Right forelimb (tissue), 1 donor: ENCODE results near the gene ZNF594.
"Not testable (repeated sequence)": the region's sequence is repeated elsewhere in the genome, so short reads cannot be mapped to it uniquely, and the experiment has no call there.

Experiments used
- DNase-seq: peaks from one replicate; pipeline ENCODE4 v3.0.0-alpha.2; 2018

ZNF594 gene

GRCh38 chr17:5191541-5192417 lies at the start of gene ZNF594:
Gene ZNF594, minus strand, starts transcription at chr17:5191868. Its CDS starts 7,612 bp downstream, at chr17:5184256.
- peak; percentile 98 for DNase-seq

- DNase-seq: not testable (repeated sequence)
Measured at GRCh38 chr17:5239769-5240168, 48.1 kb upstream of the ZNF594 start.

- no peak for DNase-seq
Measured at GRCh38 chr17:5238333-5238732, 46.7 kb upstream of the ZNF594 start.

GRCh38 chr17:5237541-5238016 lies 45.9 kb upstream of the ZNF594 start:
- DNase-seq: no peak

GRCh38 chr17:5236938-5237540 lies 45.4 kb upstream of the ZNF594 start:
- DNase-seq: no peak

GRCh38 chr17:5234645-5235576 lies 43.2 kb upstream of the ZNF594 start, which contains the start of gene SCIMP:
Gene SCIMP, minus strand, starts transcription at chr17:5234860. Its CDS starts 105 bp downstream, at chr17:5234755.
- no peak for DNase-seq

GRCh38 chr17:5233492-5233891 lies 41.8 kb upstream of the ZNF594 start:
- DNase-seq: not testable (repeated sequence)

GRCh38 chr17:5226940-5227878 lies 35.5 kb upstream of the ZNF594 start:
- DNase-seq: no peak

GRCh38 chr17:5225668-5226457 lies 34.2 kb upstream of the ZNF594 start:
- no peak for DNase-seq

- DNase-seq: not testable (repeated sequence)
Measured at GRCh38 chr17:5221912-5222311, 30.2 kb upstream of the ZNF594 start.

GRCh38 chr17:5220074-5220473 lies 28.4 kb upstream of the ZNF594 start:
- no peak for DNase-seq

- no peak for DNase-seq
Measured at GRCh38 chr17:5219536-5219935, 27.9 kb upstream of the ZNF594 start.

- DNase-seq: not testable (repeated sequence)
Measured at GRCh38 chr17:5217562-5217961, 25.9 kb upstream of the ZNF594 start.

- no peak for DNase-seq
Measured at GRCh38 chr17:5211458-5211857, 19.8 kb upstream of the ZNF594 start.

GRCh38 chr17:5210614-5211252 lies 19.1 kb upstream of the ZNF594 start:
- DNase-seq: no peak

- no peak for DNase-seq
Measured at GRCh38 chr17:5210091-5210490, 18.4 kb upstream of the ZNF594 start.

GRCh38 chr17:5209396-5209795 lies 17.7 kb upstream of the ZNF594 start:
- no peak for DNase-seq

GRCh38 chr17:5203908-5204294 lies 12.2 kb upstream of the ZNF594 start:
- no peak for DNase-seq

GRCh38 chr17:5203178-5203907 lies 11.7 kb upstream of the ZNF594 start:
- no peak for DNase-seq

GRCh38 chr17:5201011-5201410 lies 9.3 kb upstream of the ZNF594 start:
- DNase-seq: no peak
